Fibroblast of mammary gland (primary cell): ENCODE results near the gene RABEP2.

Source experiments
- DNase-seq: peaks from one replicate; pipeline ENCODE4 v3.0.0-alpha.2; 2010; ENCODE audit warnings: low read depth
- H3K4me3 ChIP-seq: 2 replicates; pipeline ENCODE4 v1.5.1; 2011; ENCODE audit warnings: low read depth, mild to moderate bottlenecking, low read length, moderate library complexity; ENCODE audit not compliant: control insufficient read depth
- CTCF ChIP-seq: conservative IDR thresholded peaks from 2 replicates; pipeline ENCODE4 v1.5.1; 2011; ENCODE audit warnings: low read depth, low read length, inconsistent platforms; ENCODE audit not compliant: control insufficient read depth, insufficient read depth

RABEP2 gene

GRCh38 chr16:28899882-28900590, 25.0 kb downstream of the RABEP2 start:
- H3K4me3 ChIP-seq, result no peak overlapping the region
- DNase-seq, result no peak
- no peak for TF ChIP-seq CTCF

GRCh38 chr16:28898942-28899341, 26.1 kb downstream of the RABEP2 start:
- no peak for TF ChIP-seq CTCF
- H3K4me3 ChIP-seq, result no peak overlapping the region
- DNase-seq, result no peak

GRCh38 chr16:28898266-28898665, 26.8 kb downstream of the RABEP2 start:
- H3K4me3 ChIP-seq, result no peak overlapping the region
- no peak for DNase-seq
- TF ChIP-seq CTCF, result no peak

- H3K4me3 ChIP-seq, result no peak overlapping the region
- TF ChIP-seq CTCF, result no peak
- no peak for DNase-seq
These were observed 27.2 kb downstream of the RABEP2 start for GRCh38 chr16:28897826-28898225.

- H3K4me3 ChIP-seq, result no peak overlapping the region
- no peak for DNase-seq
- no peak for TF ChIP-seq CTCF
These were observed 29.4 kb downstream of the RABEP2 start for GRCh38 chr16:28895609-28896008.

GRCh38 chr16:28893291-28893690, 31.7 kb downstream of the RABEP2 start:
- H3K4me3 ChIP-seq, result no peak overlapping the region
- no peak for TF ChIP-seq CTCF

More at GRCh38 chr16:28893291-28893690, 31.7 kb downstream of the RABEP2 start:
- DNase-seq, result no peak
